ENCODE measurements around the gene TSEN54.

DNA sequence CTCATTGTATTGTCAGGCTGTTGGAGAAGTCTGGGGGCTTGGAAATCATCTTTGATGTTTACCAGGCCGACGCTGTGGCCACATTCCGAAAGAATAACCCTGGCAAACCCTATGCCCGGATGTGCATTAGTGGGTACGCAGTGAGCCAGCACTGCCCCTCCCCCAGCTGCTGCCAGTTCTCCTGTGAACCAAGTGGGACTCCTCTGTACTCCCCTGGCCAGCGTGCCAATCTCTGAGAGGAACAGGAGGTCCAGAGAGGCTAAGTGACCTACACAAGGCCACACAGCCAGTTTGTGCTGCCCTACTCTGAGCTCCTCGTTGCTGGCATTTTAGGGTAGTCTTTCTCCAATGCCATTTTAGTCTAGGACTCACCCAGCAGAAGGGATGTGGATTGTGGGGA is 7.3 kb downstream of the TSEN54 start:
- no peak for TF ChIP-seq EZH2phosphoT487 (IDR thresholded peaks at IDR 0.05; ENCODE audit: borderline replicate concordance, low read length)
- TF ChIP-seq, protein P1, sequence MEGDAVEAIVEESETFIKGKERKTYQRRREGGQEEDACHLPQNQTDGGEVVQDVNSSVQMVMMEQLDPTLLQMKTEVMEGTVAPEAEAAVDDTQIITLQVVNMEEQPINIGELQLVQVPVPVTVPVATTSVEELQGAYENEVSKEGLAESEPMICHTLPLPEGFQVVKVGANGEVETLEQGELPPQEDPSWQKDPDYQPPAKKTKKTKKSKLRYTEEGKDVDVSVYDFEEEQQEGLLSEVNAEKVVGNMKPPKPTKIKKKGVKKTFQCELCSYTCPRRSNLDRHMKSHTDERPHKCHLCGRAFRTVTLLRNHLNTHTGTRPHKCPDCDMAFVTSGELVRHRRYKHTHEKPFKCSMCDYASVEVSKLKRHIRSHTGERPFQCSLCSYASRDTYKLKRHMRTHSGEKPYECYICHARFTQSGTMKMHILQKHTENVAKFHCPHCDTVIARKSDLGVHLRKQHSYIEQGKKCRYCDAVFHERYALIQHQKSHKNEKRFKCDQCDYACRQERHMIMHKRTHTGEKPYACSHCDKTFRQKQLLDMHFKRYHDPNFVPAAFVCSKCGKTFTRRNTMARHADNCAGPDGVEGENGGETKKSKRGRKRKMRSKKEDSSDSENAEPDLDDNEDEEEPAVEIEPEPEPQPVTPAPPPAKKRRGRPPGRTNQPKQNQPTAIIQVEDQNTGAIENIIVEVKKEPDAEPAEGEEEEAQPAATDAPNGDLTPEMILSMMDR (IDR thresholded peaks at IDR 0.05; ENCODE audit: low read depth, low read length, poor library complexity, severe bottlenecking) = no peak
